Suppressor macrophage treated with lipopolysaccharide for 4 hours (primary cell): ENCODE measurements around the gene DSP.

Experiments used
- DNase-seq: peaks from one replicate; pipeline ENCODE4 v3.0.0-alpha.2; 2020

Gene DSP

DNA sequence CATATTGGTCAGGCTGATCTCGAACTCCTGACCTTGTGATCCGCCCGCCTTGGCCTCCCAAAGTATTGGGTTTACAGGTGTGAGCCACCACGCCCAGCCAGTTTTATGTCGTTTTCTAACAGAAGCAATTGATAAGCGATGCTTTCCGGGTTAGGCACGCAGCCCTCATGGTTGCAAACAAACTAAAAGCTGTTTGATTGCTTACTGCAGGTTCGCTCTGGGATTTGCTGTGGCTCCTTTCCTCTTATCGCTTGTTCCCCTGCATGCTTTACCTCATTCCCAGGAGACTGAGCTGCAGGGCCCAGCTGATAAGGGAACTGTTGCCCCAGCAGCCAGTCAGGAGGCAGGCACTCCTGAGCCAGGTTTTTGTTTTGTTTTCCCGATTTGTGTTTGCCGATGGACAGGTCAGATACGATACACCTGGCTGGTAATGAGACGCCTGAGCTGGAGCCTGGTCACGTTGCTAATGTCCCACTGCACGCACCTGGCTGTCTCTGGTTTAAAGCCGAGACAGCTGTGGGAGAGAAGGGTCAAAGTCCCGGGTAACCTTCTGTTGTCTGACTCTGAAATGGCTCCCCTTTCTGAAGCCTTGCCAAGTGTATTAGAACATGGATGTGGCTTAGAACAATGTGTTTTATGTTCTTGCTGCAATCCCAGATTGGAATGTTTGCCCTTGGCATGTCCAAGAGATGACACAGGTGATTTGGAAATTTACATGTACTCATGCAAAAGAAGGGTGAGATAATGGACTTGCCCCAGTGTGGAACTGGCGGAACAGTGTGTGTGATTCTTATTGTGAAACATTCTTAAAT is 19.9 kb downstream of the DSP start:
- no peak for DNase-seq

DNA sequence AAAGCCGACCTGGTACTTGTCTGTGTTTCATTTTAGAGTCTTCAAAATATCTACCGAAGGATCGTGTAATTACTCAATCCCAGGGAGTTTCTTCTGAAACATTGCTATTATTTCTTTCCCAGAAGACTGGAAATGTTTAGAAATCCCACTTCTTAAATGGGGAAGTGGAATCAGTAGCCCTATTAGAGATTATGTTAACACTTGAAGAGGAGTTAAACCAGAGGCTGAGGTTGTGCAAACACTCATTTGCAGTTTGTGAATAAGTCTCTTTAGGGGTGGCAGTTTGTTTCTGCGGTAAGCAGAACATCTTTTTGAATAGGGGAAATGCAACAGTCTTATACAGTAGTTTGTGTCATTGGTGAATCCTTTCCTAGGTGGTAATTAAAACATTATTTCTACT is 21.3 kb downstream of the DSP start:
- peak; percentile 74 for DNase-seq

DNA sequence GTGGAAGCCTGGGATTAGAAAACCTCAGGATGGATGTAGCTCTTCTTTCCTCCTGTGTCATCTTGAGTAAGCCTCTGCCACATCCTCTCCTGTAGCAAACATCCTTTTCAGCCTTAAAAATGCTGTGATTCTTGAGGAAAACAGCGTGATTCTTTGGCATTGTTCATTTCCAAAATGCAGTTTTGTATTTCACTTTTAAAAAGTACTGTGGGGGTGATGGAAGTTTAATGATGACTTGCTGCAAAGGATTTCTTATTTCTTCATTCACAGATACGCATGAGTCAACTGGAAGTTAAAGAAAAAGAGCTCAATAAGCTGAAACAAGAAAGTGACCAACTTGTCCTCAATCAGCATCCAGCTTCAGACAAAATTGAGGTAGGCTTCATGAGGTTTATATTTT is 24.6 kb downstream of the DSP start:
- DNase-seq = no peak

DNA sequence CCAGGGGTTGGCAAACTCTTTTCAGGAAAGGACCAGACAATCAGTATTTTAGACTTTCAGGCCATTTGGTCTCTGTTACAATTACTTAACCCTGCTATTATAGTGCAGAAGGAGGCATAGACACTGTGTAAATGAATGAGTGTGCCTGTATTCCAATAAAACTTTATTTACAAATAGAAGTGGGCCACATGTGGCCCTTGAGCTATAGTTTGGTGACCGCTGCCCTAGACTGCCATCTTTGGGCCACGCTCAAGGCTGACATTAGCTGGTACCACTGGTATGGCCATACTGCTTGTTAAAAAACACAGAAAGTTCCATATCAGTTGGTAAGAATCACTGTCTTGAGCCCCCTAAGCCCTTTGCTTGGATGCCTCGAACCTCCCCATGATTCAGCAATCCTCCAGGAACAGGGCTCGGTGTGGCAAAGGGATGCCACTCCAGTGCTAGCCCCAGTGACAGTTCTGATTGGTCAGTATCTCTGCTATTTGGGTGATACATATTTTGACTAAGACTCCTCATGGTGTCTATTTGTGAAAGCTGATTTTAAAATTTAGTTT is 25.2 kb downstream of the DSP start:
- no peak for DNase-seq

DNA sequence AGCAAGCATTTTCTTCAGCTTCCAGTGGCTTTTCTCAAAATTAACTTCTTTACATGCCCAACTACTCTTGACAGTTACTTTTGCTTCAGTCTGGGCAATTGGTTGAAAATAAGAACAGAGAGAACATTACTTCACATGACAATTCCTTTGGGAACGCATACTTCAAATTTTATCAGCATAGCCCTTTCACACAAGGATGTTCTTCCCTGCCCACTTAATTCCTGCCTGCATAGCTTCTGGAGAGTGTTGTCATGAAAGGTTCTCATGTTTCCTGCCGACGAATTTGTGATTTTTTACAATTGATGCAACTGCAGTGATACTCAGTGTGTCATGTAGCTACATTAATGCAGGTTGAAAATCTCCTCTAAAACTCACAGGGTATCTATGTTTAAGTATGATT is 26.6 kb downstream of the DSP start:
- DNase-seq = no peak

DNA sequence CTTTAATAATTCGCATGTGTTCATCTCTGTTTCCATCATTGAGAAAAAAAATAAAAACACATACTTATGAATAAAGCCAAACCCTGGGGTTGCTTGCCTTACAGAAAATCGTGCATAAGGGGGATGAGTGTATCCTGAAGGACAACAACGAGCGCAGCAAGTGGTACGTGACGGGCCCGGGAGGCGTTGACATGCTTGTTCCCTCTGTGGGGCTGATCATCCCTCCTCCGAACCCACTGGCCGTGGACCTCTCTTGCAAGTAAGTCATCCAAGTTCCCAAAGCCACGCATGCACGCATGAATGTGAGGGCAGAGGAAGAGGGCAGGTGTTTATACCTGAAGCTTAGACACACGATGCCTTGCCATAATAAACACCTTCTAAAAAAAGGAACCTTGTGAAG is 27.6 kb downstream of the DSP start:
- DNase-seq = no peak

DNA sequence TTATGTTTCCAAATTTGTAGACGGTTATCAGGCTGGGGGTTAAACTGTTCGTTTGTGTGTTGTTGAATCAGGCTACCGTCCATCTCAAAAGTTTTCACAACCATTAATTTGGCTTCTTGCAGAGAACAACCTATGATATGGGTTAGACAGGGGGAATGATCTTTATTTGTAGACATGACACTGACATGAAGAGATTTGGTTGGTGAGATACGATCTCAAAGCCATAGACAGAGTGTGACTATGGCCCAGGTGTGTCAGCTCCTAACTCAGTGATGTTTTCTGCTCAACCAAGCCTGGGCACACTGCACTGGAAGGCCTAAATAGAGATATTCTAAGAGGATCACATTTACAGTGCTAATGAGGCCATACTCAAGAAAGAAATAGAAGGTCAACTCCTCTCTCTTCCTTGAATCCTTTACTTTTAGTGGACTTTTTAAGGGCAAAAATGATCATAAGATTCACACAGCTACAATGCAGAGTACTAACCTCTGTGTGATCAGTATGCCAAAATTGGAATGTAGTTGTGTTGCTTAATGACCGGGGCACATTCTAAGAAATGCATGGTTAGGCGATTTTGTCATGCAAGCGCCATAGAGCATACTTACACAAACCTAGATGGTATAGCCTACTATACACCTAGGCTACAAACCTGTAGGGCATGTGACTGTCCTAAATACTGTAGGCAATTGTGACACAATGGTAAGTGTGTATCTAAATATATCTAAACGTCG is 30.9 kb downstream of the DSP start:
- DNase-seq = no peak

DNA sequence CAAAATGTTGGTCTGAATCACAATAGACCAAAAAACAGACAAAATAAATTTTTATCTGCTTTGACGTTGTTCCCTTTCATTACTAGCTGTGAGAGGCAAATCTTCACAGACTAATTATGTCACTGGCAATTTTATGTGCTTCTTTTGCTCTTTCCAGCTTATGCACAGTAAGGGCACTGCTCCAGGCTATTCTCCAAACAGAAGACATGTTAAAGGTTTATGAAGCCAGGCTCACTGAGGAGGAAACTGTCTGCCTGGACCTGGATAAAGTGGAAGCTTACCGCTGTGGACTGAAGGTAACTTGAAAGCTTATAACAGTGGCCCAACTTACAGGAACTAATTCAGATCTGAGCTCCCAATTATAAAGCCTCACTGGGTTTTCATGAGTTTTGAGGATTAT is 33.0 kb downstream of the DSP start:
- DNase-seq = no peak

DNA sequence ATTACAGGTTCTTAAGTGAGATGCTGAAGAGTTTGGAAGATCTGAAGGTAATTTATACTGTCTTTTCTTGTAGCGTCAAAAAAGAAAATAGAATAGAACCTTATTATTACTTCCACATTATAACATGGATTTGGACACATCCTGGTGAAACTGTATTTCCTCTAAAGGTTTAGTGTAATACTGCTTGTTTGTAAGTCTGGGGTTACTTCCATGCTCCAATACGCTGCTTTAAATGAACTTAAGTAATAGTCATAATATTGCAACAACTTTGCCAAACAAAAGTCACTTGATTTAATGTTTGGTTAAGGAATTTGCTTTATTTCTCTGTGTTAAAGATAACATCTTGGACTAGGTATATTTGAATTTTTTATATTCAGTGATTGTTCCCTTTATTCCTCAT is 37.0 kb downstream of the DSP start:
- DNase-seq = no peak

DNA sequence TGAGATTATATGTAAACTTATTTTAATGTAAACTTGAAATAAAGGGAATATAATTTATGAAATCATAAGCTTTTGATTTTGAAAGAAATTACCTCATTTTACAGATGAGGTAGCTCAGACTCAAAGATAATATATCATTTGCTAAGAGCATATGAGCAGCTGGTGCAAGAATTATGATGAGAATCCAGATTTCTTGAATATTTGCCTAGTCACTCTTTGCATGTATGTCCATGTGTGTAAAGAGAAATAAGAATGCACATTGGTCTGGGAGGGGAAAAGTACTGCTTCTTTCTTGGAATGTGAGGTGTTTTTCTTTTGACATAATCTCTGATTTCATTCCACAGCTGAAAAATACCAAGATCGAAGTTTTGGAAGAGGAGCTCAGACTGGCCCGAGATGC is 37.5 kb downstream of the DSP start:
- no peak for DNase-seq

DNA sequence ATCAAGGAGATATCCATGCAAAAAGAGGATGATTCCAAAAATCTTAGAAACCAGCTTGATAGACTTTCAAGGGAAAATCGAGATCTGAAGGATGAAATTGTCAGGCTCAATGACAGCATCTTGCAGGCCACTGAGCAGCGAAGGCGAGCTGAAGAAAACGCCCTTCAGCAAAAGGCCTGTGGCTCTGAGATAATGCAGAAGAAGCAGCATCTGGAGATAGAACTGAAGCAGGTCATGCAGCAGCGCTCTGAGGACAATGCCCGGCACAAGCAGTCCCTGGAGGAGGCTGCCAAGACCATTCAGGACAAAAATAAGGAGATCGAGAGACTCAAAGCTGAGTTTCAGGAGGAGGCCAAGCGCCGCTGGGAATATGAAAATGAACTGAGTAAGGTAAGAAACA is 38.4 kb downstream of the DSP start:
- no peak for DNase-seq

DNA sequence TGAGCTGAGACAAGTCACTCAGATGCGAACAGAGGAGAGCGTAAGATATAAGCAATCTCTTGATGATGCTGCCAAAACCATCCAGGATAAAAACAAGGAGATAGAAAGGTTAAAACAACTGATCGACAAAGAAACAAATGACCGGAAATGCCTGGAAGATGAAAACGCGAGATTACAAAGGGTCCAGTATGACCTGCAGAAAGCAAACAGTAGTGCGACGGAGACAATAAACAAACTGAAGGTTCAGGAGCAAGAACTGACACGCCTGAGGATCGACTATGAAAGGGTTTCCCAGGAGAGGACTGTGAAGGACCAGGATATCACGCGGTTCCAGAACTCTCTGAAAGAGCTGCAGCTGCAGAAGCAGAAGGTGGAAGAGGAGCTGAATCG is 39.1 kb downstream of the DSP start:
- no peak for DNase-seq

DNA sequence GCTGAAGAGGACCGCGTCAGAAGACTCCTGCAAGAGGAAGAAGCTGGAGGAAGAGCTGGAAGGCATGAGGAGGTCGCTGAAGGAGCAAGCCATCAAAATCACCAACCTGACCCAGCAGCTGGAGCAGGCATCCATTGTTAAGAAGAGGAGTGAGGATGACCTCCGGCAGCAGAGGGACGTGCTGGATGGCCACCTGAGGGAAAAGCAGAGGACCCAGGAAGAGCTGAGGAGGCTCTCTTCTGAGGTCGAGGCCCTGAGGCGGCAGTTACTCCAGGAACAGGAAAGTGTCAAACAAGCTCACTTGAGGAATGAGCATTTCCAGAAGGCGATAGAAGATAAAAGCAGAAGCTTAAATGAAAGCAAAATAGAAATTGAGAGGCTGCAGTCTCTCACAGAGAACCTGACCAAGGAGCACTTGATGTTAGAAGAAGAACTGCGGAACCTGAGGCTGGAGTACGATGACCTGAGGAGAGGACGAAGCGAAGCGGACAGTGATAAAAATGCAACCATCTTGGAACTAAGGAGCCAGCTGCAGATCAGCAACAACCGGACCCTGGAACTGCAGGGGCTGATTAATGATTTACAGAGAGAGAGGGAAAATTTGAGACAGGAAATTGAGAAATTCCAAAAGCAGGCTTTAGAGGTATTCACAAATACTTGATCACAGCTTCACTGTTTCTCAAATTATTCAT is 39.6 kb downstream of the DSP start:
- no peak for DNase-seq

DNA sequence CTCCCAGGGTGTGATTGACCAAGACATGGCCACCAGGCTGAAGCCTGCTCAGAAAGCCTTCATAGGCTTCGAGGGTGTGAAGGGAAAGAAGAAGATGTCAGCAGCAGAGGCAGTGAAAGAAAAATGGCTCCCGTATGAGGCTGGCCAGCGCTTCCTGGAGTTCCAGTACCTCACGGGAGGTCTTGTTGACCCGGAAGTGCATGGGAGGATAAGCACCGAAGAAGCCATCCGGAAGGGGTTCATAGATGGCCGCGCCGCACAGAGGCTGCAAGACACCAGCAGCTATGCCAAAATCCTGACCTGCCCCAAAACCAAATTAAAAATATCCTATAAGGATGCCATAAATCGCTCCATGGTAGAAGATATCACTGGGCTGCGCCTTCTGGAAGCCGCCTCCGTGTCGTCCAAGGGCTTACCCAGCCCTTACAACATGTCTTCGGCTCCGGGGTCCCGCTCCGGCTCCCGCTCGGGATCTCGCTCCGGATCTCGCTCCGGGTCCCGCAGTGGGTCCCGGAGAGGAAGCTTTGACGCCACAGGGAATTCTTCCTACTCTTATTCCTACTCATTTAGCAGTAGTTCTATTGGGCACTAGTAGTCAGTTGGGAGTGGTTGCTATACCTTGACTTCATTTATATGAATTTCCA is 43.9 kb downstream of the DSP start:
- DNase-seq = no peak

DNA sequence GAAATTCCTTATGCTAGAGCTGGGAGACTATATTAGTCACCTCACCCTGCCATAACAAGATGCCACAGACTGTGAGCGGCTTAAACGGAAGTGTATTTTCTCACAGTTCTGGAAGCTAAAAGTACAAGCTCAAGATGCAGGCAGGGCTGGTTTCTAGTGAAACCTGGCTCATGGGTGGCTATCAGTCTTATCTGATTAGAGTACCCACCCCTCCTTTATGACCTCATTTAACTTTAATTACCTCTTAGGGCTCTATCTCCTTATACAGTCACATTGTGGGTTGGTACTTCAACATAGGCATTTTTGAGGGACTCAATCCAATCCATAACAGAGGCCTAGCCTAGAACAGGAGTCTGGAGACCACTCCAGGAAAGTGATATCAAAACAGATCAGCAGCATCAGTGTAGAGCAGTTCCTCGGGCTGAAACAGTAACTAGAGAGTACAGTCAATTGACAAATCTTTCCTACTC is 46.2 kb downstream of the DSP start:
- no peak for DNase-seq

DNA sequence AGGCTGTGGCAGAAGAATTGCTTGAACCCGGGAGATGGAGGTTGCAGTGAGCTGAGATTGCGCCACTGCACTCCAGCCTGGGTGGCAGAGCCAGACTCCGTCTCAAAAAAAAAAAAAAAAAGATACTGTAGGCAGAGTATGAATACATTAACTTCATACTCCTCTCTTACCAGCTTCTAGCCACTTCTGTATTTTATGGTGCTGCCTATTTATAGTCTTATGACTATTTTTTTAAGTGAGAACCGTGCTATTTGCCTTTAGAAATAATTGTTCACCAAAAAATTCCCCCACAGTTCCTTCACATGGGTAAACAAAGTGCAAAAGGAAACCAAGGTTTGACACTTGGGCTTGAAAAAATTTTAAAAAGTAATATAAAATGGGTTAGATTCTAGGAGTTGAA is 47.0 kb downstream of the DSP start:
- peak; percentile 45 for DNase-seq

DNA sequence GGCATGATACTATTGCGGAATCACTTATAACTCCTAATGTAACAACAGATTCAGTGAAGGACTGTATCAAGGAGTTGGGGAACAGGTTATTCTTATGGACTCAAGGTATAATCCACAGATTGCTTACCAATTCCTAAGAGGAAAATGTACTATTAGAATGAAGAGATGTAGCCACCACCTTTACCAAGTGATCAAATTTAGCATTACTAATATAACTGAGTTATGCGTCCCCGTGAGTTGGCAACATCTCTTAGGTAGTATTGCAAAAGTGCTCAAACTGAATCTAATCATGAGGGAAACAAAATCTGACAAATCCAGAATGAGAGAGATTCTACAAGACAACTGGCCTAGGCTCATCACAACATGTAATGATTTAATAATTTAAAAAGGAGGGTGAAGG is 47.8 kb downstream of the DSP start:
- no peak for DNase-seq

DNA sequence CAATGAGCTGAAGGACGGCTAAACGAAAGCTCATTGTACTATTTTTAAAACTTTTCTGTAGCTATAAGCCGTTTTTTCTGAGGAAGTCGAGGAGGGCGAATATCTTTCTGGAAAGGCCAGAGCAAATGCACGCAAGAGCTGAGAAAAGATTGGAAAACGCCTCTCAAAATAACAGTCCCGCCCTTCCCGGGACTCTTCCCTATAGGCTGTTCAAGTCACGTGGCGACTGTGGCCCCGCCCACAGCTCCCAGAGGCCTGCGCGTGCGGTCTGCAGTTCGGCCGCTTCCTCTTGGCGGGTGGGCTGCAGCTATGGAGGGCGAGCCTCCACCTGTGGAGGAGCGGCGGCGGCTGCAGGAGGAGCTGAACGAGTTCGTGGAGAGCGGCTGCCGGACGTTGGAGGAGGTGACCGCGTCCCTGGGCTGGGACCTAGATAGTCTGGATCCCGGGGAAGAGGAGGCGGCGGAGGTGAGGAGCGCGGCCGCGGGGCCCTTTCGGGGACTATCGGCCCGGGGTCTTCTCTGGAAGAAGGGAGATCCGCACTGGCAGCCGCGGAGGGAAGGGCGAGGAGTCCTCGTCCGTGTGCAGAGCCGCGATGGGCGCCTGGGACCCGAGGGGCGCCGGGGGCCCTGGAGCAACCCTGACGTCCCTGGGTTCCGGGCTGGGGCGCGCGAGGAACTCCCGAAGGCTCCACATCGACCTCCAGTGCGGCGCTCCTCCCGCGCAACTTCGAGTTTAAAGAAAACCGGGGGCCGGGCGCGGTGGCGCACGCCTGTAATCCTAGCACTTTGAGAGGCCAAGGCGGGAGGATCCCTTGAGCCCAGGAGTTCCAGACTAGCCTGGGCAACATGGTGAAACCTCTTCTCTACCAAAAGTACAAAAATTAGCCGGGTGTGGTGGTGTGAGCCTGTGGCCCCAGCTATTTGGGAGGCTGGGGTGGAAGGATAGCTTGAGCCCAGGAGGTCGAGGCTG is 48.8 kb downstream of the DSP start, which contains the start of gene SNRNP48:
Gene SNRNP48 (plus strand): TSS at position 250 of the 969 bp plus-strand sequence. CDS start 60 bp downstream, at position 310.
- peak; percentile 95 for DNase-seq

DNA sequence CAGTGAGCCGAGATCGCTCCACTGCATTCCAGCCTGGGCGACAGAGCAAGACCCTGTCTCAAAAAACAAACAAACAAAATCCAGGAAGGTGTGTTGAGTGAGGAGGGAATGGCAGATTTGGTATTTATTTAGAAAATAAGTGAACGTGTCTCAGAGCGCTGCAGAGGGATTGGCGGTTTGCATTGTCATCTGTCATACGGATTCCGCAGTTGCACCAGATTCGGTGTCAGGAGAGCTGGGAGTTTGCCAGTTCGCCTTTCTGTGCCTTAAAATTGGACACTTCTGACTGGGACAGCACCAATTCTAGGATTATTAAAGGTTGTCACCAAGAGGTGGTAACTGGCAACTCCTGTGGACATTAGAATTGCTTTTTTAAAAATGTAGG is 49.4 kb downstream of the DSP start:
- DNase-seq = peak; percentile 58

DNA sequence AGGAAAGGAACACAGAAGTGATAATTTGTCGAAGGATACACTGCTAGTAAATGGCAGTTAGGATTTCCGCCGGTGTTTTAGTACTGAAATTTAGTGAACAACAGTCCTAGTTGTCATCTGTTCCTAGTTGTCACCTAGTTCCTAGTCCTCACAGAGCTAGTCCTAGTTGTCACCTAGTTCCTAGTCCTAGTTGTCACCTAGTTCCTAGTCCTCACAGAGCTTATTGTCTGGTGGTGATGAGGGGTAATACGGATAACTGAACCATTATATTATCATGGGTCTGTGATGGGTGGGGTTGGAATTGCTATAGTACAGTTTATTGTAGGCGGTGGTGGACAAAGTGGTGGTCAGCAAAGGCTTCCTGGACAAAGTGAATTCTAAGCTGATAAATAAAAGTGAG is 50.3 kb downstream of the DSP start:
- DNase-seq = no peak

DNA sequence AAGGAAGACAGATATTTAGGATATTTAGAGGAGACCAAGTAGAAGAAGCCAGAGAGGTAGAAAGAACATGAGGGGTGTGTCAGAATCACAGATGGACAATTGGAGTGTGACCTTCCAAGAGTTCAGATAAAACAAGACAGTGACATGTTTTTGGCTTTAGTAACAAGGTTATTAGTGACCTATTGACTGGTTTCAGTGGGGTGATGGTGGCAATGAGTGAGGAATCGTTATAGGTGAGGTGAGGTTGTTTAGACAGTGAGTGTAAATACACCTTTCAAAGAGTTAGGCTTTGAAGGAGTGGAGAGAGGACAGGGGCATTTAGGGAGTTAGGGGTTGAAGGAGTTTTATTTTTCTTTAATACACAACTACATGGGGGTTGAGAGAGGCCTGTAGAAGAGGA is 51.8 kb downstream of the DSP start:
- no peak for DNase-seq
